Posterior cingulate gyrus (tissue), 11 donors: Measurements from ENCODE around the gene HBD.
"Not testable (repeated sequence)": the region's sequence is repeated elsewhere in the genome, so short reads cannot be mapped to it uniquely, and the experiment has no call there.

Experiments
- DNase-seq, 10 donors: peaks; one replicate each; pipeline versions ENCODE4 v3.0.0 to v3.0.0-alpha.2; 2020 to 2021; ENCODE audit warnings: mixed read lengths in 3 of 10
- intact Hi-C: fragments of 100-400 bp; cut with DNase I; formaldehyde crosslinking; loops from one replicate; pipeline ENCODE4 v1.15.1; 2023

The HBD gene

GRCh38 chr11:5234381-5234834 lies at the start of gene HBD:
HBD (minus strand) TSS chr11:5234483; CDS start chr11:5234433, 50 bp downstream.
- intact Hi-C loops = no loop called here
- DNase-seq = no peak

- intact Hi-C loops = no loop called here
Measured at GRCh38 chr11:5283882-5284281, 49.6 kb upstream of the HBD start.

DNA sequence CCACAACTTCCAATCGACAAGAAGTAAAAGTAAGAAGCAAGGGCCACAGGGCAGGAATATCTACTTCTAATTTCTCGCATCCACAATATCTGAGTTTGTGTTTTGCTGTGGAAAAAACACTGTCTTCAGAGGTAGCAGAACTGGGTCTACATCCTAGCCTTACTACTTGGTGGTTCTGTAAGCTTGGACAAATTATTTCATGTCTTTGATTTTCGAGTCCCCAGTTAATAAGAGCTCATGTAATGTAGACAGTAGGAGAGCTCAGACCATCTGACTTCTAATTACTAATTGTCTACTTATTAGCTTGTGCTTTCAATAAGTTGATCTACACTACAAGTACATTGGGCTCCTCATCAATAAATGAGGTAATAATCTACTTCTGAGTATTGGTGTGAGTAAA lies 48.8 kb upstream of the HBD start:
- no peak for DNase-seq
- intact Hi-C loops = no loop called here

More at GRCh38 chr11:5283882-5284281, 49.6 kb upstream of the HBD start:
- no peak for DNase-seq

- intact Hi-C loops = no loop called here
- DNase-seq = no peak
Measured at GRCh38 chr11:5282628-5283027, 48.3 kb upstream of the HBD start.

GRCh38 chr11:5281596-5281995 lies 47.3 kb upstream of the HBD start:
- no peak for DNase-seq
- intact Hi-C loops = no loop called here

GRCh38 chr11:5280582-5281102 lies 46.4 kb upstream of the HBD start:
- peak in 3 of 10 donors; percentile 7 to 80 (median 62) for DNase-seq
- intact Hi-C loops = no loop called here

- intact Hi-C loops = no loop called here
- no peak for DNase-seq
Measured at GRCh38 chr11:5279471-5280090, 45.3 kb upstream of the HBD start.

DNA sequence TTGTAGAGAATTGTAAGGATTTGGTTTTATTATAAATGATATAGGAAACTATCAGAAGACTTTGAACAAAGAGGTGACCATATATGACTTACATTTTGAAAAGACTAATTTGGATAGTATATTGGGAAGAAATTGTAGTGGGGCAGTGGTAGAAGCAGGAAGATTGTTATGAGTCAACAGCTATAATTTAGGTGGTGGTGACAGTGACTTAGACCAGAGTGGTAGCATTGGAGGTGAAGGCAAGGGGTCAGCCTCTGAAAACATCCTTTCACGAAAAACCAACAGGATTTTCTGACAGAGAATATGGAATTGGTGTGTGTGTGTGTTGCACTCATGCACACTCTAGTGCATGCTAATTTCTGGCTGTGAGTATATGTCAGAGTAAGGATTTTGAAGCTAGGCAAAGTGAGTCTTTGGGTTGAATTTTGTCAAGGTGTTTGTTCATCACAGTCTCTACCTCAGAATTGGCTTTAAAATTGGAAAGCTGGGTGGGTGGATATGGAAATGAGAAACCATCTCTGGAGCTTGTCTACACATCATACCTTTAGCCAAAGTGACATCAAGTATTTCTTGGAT lies 43.6 kb upstream of the HBD start:
- DNase-seq = no peak
- intact Hi-C loops = no loop called here

- intact Hi-C loops = no loop called here
Measured at GRCh38 chr11:5276697-5277096, 42.4 kb upstream of the HBD start.

DNA sequence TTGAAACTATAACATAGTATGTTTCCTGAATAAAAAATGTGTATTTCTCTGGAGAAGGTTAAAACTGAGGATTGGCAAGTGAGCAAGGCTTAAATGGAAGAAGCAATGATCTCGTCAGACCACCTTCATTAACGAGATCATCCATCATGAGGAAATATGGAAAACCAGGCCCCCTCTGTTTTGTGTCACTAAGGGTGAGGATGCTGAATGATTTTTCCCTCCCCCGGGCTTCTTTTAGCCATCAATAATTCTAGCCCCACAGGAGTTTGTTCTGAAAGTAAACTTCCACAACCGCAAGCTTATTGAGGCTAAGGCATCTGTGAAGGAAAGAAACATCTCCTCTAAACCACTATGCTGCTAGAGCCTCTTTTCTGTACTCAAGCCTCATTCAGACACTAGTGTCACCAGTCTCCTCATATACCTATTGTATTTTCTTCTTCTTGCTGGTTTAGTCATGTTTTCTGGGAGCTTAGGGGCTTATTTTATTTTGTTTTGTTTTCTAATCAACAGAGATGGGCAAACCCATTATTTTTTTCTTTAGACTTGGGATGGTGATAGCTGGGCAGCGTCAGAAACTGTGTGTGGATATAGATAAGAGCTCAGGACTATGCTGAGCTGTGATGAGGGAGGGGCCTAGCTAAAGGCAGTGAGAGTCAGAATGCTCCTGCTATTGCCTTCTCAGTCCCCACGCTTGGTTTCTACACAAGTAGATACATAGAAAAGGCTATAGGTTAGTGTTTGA lies 41.3 kb upstream of the HBD start:
- no peak for DNase-seq
- intact Hi-C loops = no loop called here

More at GRCh38 chr11:5276697-5277096, 42.4 kb upstream of the HBD start:
- no peak for DNase-seq

GRCh38 chr11:5274395-5274794 lies 40.1 kb upstream of the HBD start:
- no peak for DNase-seq
- intact Hi-C loops = no loop called here

GRCh38 chr11:5272395-5273017 lies 38.2 kb upstream of the HBD start:
- no peak for DNase-seq
- intact Hi-C loops = no loop called here

GRCh38 chr11:5269715-5270147 lies 35.4 kb upstream of the HBD start, which contains the start of gene HBE1:
HBE1 (minus strand) TSS chr11:5269945; CDS start chr11:5269890, 55 bp downstream.
- DNase-seq = no peak
- intact Hi-C loops = no loop called here

DNA sequence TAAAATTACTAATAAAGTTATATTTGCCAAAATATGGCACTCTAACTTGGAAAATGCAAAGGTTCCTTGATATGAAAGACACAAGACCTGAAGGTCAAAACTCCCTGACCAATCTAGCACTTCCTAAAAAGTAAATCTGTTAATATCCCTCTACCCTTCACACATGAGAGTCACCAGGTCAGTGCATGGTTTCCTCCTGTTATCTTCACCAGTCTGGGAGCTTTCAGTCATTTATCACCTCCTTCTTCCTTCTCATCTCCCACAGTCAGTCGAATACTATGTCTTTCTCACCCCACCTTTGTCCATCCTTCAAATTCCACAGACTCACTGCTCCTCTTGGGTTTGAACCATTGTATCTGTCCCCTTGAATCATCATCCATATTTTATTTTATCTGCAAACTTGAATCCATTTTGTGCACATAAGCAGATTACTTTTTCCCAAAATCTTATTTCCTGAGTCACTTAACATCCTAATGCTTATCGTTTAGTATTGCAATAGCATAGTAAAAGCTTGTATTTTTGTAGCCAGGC lies 32.8 kb upstream of the HBD start:
- no peak for DNase-seq
- intact Hi-C loops = no loop called here

DNA sequence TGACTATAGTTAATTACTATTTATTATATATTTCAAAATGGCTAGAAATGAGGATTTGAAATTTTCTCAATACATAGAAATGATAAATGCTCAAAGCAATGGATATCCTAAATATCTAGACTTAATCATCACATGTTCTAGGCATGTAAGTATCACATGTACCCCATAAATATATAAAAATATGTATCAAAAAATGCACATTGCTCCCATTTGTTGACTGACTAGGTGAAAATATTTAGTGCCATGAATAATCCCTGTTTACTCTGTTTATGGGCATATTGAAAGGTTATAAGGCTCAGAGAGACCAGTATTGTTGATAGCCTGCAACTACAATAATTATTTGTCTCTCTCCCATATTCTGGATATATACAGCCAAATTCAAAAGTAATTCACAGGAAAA lies 32.3 kb upstream of the HBD start:
- intact Hi-C loops = no loop called here
- no peak for DNase-seq

- intact Hi-C loops = no loop called here
- no peak for DNase-seq
Measured at GRCh38 chr11:5265832-5266231, 31.5 kb upstream of the HBD start.

GRCh38 chr11:5258543-5259262 lies 24.4 kb upstream of the HBD start:
- DNase-seq = no peak
- intact Hi-C loops = no loop called here

- intact Hi-C loops = no loop called here
- DNase-seq = no peak
Measured at GRCh38 chr11:5257296-5257695, 23.0 kb upstream of the HBD start.

GRCh38 chr11:5254646-5255413 lies 20.5 kb upstream of the HBD start, which contains the start of gene HBG2:
HBG2 (minus strand) TSS chr11:5254781; CDS start chr11:5254728, 53 bp downstream.
- DNase-seq, intact Hi-C loops: not testable (repeated sequence)
